ENCODE measurements around the gene YTHDF1.

The YTHDF1 gene

DNA sequence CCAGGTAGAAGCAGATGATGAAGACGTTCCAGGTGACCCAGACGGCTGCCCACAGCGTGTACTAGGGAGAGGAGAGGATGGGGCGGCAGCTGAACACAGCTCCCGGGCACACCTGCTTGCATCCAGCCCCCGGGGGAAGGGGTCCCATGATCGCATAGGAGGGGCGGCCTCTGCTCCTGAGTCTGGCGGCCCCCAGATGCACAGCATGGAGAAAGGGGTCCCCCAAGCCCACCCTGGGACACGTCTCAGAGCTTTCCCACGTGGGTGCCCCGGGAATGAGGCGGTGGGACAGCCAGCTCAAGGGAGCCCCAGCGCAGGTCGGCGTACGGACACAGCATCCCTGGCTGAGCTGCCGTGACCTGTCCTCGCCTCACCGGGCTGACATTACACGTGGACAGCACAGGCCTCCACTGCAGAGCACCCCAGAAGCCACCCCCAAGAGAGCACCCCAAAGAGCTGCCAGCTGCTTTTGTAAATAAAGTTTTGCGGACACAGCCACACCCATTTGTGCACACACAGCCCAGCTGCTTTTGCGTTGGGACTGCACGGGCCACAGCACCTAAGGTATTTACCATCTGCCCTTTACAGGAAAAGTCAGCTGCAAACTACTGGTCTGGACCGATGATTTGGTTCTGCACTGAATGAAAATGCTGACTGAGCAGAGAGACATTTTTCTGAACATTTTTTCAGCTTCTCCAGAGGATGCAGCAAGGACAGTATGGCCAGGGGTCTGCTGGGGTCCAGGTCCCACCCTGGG is 33.1 kb upstream of the YTHDF1 start:
- DNase-seq, result no peak

DNA sequence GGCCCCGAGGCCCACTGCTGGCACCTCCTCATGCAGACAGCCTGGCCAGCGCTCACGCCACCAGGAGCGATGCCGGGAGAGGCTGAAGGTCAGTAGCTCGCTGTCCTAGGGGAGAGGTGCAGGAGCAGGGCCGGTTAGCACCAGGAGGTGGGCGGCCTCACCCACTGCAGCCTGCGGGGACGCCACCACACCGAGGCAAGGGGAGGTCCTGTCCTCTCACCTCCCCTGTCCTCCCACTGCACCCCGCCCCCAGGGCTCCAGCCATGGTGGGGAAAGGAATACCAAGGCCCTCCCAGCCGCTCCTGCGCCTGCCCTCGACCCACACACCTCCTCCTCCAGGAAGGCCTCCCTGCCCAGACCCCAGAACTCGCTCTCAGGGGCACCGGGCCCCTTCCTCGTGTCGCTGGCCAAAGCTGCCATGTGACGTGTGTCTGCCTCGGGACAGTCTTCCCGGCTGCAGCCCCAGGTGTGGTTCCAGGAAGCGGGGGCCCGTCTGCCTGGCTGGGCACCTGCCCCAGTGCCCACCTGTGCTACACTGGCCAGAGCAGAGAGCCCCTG is 31.8 kb upstream of the YTHDF1 start:
- no peak for DNase-seq

DNA sequence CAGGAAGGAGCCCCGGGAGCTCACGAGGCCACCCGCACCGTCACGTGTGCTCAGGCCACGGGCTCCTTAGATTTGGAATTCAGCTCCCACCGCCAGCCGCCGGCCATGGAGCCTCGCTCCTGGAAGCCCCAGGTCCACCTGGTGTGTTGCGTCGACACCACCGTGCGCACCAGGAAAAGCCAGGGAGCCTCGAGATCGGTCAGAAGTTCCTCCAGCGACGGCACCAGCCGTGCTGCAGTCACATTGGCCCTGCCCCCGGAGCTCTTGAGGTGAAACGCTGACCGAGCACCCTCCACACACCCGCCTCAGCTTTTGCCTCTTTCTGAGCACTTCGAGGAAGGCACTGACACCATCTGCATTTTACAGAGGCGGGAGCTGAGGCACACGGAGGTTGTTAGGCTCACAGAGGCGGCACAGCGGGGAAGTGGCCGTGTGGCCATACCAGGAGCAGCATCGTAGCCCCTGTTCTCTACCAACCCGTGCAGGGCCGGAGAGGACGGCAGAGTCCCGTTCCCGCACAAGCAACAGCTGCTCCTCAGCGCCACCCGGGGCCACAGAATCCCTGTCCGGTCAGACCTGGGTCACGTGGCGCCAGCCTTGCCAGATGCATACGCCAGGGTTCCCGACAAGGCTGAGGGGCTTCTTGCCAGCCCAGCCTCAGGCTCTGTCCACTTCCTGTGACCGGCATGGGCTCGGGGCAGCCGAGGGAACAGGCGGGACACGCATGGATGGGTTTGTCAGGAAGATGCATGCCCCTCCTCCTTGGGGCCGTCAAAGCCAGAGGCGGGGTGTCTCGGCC is 30.8 kb upstream of the YTHDF1 start:
- no peak for DNase-seq

DNA sequence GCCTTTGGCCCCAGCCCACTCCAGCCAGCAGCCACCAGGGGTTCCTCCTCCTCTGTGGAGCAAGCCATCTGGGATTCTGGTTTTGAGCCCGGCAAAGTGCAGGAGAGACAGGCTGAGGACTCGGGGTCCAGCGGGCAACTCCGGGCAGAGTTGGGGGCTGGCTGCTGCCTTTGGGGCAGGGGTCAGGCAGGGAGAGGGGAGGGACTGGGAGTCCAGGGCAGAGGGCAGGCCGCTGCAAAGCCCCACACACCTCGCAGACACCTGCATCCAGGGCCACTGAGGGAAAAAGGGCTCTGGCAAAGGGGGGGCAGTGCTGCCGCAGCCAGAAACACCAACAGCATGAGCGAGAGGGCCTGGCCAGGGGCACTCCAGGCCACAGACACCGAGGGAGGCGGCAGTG is 28.5 kb upstream of the YTHDF1 start:
- no peak for DNase-seq

DNA sequence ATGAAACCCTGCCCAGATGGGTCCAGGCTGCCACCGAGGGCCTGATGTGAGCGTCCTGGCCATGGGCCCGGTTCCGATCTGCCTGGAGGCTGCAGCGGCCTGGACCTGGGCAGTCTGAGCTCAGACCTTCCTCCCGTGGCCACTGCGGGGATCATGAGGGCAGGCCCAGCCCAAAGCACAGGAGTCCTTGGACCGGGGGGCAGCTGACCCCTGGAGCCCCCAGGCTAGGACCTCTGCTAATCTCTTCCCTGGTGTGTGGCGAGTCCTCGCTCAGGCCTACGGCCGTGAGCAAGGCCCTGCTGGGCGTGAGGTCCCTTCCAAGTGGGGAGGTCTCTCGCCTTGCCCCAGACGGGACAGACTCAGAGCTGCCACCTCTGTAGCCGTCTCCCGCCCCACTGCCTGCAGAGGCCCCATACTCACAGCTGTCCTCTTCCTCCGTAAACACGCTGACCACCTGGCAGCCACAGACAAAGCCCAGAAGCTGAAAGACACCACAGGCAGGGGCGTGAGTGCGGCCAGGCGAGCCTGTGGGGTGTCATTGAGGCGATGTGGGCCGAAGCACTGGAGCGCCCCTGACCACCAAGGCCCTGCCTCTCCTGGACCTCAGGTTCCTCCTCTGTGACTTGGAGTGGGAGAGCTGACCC is 27.8 kb upstream of the YTHDF1 start:
- DNase-seq, result no peak

DNA sequence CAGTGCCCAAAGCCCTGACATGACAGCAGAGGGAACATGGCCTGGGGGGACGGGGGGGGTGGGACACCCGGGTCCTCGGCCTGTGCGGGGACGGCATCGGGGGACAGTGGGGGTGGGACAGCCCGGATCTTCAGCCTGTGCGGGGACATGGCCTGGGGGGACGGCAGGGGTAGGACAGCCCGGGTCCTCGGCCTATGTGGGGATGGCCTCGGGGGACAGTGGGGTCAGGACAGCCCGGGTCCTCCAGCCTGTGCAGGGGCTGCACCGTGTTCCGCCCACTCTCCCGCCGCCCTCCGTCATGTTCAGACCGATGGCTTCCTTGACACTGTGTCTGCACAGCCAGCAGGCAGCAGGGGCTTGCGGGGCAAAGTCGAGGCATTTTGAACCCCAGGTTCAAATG is 26.8 kb upstream of the YTHDF1 start:
- no peak for DNase-seq

DNA sequence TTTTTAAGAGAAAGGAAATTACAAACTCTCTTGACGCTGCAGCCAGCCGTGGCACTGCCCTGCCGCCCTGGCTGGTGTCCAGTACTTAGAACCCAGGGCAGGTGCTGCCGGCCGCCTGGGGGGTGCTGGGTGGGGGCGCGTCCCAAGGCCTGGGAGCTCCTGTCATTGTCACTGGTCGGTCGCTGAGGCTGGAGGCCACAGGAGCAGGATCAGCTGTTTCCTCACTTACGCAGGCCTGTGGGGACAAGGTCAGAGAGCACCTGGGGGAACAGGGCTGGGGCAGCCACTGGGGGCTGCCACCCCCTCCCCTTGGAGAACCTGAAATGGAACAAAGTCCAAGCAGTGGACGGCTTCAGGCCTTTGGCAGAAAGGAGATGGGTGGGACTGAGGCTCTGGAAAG is 25.3 kb upstream of the YTHDF1 start:
- DNase-seq, result no peak

DNA sequence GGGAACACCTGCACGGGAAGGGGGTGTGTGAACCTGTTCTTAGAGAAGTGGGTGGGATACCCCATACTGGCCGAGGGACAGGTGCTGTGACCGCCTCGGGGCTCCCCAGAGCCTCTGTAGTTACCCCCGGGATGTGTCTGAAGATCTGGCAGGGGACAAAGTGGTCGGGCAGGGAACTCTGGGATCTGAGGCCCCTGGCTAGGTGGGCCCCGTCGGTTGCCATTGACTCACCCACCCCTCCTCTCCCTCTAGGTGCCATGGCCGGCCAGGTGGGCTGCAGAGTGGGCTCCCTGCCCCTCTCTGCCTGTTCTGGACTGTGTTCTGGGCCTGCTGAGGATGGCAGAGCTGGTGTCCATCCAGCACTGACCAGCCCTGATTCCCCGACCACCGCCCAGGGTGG is 24.1 kb upstream of the YTHDF1 start:
- no peak for DNase-seq

DNA sequence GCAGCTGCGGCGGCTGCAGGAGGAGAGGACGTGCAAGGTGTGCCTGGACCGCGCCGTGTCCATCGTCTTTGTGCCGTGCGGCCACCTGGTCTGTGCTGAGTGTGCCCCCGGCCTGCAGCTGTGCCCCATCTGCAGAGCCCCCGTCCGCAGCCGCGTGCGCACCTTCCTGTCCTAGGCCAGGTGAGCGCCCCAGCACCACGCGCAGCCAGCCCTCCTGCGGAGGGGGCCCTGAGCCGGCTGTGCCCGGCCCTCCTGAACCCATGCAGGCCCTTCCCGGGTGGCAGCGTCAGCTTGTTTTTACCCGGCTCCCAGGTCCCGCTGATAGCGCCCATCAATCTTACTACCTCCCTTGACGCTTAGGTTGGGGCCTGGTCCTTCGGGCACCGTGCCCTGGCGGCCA is 23.5 kb upstream of the YTHDF1 start:
- no peak for DNase-seq

DNA sequence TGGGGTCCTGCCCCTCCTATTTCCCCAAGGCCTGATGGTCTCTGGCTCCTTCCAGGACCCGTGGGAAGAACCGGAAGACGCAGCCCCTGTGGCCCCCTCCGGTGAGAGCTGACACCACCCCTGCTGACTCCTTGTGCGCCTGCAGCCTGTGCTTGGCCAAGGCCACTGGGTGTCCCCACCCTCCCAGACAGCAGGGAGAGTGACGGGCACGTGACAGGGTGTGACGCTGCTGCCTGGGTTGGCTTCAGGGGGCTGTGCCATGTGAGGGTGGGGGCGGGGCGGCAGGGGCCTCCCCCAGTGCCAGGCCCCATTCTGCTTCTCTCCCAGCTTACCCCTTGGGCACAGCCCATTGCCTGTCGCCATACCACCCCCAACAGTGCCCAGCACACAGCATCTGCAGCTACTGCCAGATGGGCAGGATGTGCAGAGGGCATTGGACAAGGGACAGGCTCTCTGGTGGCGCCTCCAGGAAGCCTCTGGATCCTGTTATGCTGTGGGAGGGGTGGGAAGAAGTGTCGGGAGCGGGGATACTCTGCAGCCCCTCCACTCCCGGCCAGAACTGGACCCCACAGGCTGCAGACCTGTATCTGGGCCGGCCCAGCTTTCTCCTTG is 22.7 kb upstream of the YTHDF1 start:
- DNase-seq, result no peak

DNA sequence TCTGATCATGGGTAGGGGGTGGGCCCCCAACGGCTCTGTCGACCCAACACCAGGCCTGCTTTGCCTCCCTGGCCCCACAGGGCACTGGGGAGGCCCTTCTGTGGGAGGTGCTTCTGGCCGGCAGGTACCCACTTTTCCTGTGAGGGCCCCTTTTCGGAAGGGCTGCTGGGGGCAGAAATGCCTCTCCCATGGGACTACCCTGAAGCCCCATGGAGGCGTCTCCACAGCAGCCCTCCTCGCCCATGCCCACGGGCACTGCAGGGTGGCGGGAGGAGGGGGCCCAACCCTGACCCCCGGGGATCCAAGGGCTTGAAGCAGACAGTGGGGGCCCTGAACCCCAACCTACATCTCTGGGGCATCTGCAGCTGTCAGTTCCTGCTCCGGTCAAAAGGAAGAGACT is 22.1 kb upstream of the YTHDF1 start:
- no peak for DNase-seq

DNA sequence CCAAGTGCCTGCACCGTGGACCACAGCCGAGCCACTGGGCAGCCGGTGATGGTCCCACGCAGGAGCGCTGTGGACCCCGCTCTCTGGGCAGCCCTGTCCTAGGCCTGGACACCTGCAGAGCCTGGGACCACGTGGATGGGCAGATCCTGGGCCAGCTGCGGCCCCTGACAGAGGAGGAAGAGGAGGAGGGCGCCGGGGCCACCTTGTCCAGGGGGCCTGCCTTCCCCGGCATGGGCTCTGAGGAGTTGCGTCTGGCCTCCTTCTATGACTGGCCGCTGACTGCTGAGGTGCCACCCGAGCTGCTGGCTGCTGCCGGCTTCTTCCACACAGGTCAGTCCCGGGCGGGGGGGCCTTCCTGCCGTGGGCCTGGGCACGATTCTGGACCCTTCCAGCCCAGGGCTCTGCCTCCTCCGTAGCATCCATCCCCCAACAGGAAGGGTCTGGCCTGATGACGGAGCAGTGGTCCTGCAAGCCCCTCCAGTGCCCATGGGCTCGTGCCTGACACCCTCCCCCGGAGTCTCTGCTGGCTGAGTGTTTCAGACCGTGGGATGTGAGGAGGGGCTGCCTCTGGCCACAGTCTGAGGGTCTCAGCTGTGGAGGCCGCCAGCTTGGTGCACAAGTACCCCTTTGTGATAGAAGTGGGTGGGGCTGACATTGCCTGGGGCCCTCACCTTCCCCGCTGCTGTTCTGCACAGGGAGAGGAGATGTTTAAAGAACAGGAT is 20.3 kb upstream of the YTHDF1 start:
- DNase-seq, result no peak

DNA sequence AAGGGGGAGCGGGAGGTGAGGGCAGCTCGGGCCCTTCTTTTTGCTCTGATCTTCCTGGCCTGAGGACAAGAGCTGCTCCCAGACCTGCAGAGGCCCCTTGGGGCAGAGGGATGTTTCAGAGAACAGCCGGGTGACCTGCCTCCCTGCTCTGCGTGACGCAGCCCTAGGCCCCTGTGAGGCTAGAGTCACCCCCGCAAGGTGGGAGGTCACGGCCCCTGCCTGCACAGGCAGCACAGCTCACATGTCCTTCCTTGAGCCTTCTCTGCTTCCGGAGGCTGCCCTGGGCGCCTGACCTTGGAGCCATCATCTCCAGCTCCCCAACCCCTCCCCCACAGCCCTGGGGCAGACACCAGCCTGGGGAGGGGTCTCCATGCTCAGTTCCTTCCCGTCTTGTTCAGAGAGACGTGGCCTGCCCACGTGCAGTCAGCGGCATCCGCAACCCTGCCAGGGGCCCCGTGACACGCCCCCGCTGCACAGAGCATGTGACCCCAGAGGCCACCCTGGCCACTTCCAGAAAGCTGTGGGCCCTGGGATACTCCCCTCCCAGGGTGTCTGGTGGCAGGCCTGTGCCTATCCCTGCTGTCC is 19.6 kb upstream of the YTHDF1 start, which contains the start of gene BIRC7:
Gene BIRC7, plus strand, starts transcription at position 507 of the 585 bp plus-strand sequence. CDS start 192 bp downstream, outside the sequence.
- no peak for DNase-seq

DNA sequence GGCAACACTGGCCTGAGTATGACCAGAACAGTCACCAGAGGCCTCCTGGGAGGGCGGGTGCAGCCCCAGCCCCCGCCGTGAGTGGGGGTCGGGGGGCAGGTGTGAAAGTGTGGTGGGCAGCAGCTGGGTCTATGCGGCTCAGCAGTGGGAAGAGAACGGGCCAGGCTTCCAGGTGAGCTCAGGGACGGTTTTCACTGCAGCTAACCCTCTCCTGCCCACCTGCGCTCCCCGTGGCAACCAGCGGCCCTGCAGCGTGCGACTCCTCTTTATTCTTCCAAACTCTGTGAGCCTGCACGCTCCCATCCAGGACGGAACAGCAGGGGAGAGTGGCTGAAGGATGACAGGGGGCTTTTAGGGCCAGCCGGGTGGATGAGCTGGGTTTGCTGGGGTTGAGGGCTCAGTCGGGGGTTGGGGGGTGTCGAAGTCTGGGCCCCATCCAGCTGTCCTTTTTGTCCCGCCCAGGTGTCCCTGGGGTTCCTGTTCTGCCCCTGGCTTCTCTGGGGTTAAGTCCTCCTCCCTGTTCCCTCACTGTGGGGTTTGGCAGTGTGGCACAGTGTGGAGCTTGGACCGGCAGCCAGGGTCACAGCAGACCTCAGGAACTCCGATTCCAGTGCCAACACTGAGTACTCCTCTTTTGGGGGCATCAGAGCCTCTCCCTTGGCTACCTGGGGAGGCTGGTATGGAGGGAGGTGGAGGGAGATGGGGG is 18.9 kb upstream of the YTHDF1 start:
- DNase-seq, result no peak

DNA sequence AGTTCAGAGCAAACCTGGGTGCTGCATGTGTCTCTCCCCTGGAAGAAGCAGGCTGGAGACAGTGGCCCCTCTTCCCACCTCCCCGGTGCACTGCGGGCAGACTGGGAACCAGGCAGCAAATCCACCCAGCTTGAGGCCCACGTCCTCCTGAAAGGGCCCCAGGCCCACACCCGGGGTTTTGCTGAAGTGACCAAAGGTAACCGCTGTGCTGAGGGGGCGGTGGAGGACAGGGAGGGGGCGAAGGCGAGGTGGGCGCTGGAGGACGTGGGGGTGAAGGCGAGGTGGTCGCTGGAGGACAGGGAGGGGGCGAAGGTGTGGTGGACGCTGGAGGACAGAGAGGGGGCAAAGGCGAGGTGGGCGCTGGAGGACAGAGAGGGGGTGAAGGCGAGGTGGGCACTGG is 18.0 kb upstream of the YTHDF1 start:
- DNase-seq, result no peak

DNA sequence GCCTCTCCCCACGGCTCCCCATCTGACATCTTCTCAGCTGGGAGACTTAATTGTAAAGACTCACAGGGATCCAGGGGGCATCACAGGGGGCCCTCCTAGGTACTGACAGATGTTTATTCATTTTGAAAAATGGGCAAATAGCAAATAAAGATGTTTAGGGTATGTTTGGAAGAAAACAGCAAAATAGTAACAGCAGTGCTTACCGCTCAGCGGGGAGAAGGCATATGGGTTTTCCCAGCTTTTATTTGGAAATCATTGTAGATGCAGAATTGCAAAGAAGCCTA is 17.1 kb upstream of the YTHDF1 start:
- no peak for DNase-seq

DNA sequence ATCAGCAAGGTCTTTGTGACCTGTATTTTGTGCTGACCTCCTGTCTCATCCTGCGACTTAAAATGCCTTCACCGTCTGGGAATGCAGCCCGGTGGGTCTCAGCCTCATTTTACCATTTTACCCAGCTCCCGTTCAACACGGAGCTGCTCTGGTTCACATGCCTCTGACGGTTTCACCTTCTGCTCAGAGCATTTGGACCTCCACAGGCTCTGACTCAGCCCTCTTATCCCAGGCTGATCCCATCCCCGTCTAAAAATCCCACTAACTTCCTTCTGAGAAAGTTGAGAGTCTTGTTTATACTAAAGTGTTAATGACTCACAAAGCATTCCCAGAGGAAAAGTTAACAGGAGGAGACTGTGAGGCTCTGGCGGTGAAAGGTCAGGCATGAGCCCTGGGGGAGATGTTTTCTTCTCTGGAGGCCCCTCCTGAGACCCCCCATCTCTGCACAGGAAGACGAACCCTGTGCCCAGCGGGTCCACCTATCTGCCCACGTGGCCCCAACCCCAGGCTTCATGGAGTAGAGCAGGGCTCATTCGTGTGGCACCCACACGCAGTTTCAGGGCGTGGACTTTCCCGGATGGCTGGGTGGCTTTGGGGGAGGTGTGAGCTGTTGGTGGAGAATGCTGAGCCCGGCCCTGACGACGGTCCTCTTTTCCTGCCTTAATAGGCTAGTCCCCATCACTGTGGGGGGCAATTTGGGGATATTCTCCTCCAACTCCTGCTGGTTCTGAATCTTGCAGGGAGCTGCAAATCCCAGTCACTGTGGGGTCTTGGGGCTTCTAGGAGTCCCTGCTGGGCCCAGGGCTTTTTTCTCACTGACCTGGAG is 16.5 kb upstream of the YTHDF1 start:
- DNase-seq, result no peak

DNA sequence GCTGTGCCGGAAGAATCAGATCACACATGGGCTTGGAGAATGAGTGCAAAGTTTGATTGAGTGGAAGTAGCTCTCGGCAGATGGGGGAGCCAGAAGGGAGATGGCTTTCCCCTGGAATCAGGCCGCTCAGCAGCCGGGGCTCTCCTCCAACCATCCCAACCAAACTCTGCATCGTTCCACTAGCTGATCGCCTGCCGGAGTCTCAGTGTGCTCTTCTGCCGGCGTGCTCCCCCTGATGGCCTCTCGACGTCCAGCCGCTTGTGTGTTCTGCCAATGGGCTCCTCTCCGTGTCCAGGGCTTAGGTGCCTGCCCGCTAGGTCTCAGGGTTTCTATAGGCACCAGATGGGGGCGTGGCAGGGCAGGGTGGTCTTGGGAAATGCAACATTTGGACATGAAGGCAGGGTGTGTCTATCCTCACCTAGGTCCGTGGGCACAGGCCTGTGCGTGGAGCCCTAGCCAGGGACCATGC is 14.9 kb upstream of the YTHDF1 start:
- DNase-seq, result no peak

DNA sequence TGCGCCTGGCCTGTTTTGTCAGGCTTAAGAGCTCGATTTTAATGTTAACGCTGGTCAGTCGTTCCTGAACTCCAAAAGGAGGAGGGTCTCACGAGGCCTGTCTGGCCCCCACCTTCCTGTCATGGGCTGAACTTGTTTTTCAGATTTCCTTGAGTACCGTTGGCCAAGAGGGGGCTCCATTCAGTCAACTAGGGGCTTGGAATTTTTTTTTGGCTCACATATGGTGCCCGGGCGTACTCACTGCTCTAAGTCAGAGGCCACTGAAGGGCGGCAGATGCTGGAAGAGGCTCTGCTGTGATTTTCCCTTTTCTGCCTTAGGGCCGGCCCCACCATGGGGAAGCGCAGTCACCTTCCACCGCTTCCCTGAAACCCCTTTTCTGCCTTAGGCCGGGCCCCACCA is 12.9 kb upstream of the YTHDF1 start:
- DNase-seq, result no peak

DNA sequence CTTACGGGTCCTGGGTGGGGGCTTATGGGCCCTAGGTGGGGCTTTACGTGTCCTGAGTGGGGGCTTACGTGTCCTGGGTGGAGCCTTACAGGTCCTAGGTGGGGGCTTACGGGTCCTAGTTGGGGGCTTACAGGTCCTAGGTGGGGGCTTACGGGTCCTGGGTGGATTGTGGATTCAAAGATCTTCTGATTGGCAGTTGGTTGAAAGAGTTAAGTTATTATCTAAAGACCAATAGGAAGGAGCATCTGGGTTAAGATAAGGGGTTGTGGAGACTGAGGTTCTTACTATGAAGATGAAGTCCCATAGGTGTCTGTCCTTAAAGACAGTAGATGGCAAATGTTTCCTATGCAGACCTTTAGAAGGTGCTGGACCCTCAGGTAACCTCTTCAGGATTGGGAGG is 11.3 kb upstream of the YTHDF1 start:
- no peak for DNase-seq

Data from DMS 273 treated with DMSO at 0.1 percent for 48 hours (cell line).